ENCODE data around the gene DOCK4. TPM values are rescaled to one million over a fixed set of nuclear protein-coding genes. Genes with fewer than 3 reads are reported as not detected.

DOCK4 gene
- total and polyA plus RNA-seq, 10 of the 15 experiments (the other 5 are each of a cell fraction or from before 2014, with no cell fraction given) = 0.03 to 0.73 (median 0.38) TPM

- no peak for FAIRE-seq
- Histone ChIP-seq H3K4me2 (ENCODE audit: control insufficient read depth, insufficient read depth) (no peak overlapping the region), H3K4me3 (no peak overlapping the region), H3K36me3 (ENCODE audit: control insufficient read depth in 2 of 2, insufficient read depth in 2 of 2, low read length in 1 of 2) (no peaks in the 10 kb centered on the region), H3K9me3 (replicated peaks; ENCODE audit: control insufficient read depth, insufficient read depth, low read length) (no peaks in the 10 kb centered on the region), H3K79me2 (ENCODE audit: control insufficient read depth, insufficient read depth, low read length) (no peaks in the 10 kb centered on the region), H3K9ac (ENCODE audit: control insufficient read depth, insufficient read depth, low read length) (no peak overlapping the region), H4K20me1 (ENCODE audit: control insufficient read depth, insufficient read depth) (no peaks in the 10 kb centered on the region; the same call in 1 of the 2 replicates), H2AFZ (ENCODE audit: control insufficient read depth, low read depth, low read length) (no peak overlapping the region), H3K27ac (ENCODE audit: control insufficient read depth, insufficient read depth) (no peak overlapping the region), H3K4me1 (ENCODE audit: control insufficient read depth, insufficient read depth, low read length) (no peaks in the 10 kb centered on the region), H3K27me3 (replicated peaks in 1 of 2; ENCODE audit: control insufficient read depth in 2 of 2, insufficient read depth in 2 of 2, low read length in 1 of 2) (no peaks in the 10 kb centered on the region; a peak in 1 of 4 replicates)
- DNase-seq (ENCODE audit: low read depth, low spot score) = no peak
- WGBS (ENCODE audit: insufficient coverage, insufficient replicate concordance, low lambda C conversion rate, missing lambda C conversion rate) = 53% methylated on average over 2 of the region's 2 CpGs
- in situ Hi-C loops (cut with MboI) (no loop called here), intact Hi-C loops (cut with micrococcal nuclease; ENCODE audit: unreplicated experiment) (no loop called here)
- POLR2A ChIA-PET = no interaction called here
- SMC1A ChIA-PET (ENCODE audit: uncharacterized antibody, unreplicated experiment) = no interaction called here
- CTCF ChIA-PET = no interaction called here
- no TSS peak for BruUV-seq (replicated peaks)
- TF ChIP-seq YY1 (IDR thresholded peaks at IDR 0.05; ENCODE audit: low read depth, low read length) (no peak), GABPA (IDR thresholded peaks at IDR 0.05; ENCODE audit: low read depth) (no peak), STAT1 (conservative IDR thresholded peaks at IDR 0.05) (no peak), ZNF622 (IDR thresholded peaks at IDR 0.05) (no peak), RFX5 (IDR thresholded peaks at IDR 0.05; ENCODE audit: low read depth, low read length) (no peak), MXI1 (IDR thresholded peaks at IDR 0.05; ENCODE audit: low read depth, low read length) (no peak), CEBPB (IDR thresholded peaks at IDR 0.05; ENCODE audit: borderline replicate concordance in 1 of 2, low read depth in 2 of 2, low read length in 2 of 2) (no peak), RELA (IDR thresholded peaks at IDR 0.05; ENCODE audit: borderline replicate concordance, partially characterized antibody) (no peak), BMI1 (IDR thresholded peaks at IDR 0.05; ENCODE audit: borderline replicate concordance) (no peak), BRCA1 (IDR thresholded peaks at IDR 0.05; ENCODE audit: low read depth, low read length) (no peak), BHLHE40 (IDR thresholded peaks at IDR 0.05; ENCODE audit: borderline replicate concordance in 1 of 2, low read depth in 2 of 2, low read length in 1 of 2) (no peak), ZBTB33 (IDR thresholded peaks at IDR 0.05) (no peak), ZNF274 (IDR thresholded peaks at IDR 0.05; ENCODE audit: insufficient read depth, insufficient read length) (no peak), TAF1 (IDR thresholded peaks at IDR 0.05; ENCODE audit: borderline replicate concordance, low read depth, low read length) (no peak), ZNF592 (IDR thresholded peaks at IDR 0.05) (no peak), E2F4 (IDR thresholded peaks at IDR 0.05; ENCODE audit: low read depth, low read length) (no peak), KAT2A (conservative IDR thresholded peaks at IDR 0.05; ENCODE audit: control insufficient read depth, low read depth, low read length) (no peak), HDAC2 (IDR thresholded peaks at IDR 0.05) (no peak), ATF3 (IDR thresholded peaks at IDR 0.05; ENCODE audit: borderline replicate concordance, extremely low read depth, low read depth, low read length) (no peak), ZBED1 (IDR thresholded peaks at IDR 0.05; ENCODE audit: borderline replicate concordance) (no peak)
- RAD21 ChIA-PET (ENCODE audit: unreplicated experiment) = no interaction called here
- no peak for ATAC-seq
Observed at GRCh38 chr7:111903797-111904196, 302.4 kb downstream of the DOCK4 start.
